Neural cell (in vitro differentiated cells): ENCODE data around the gene ISYNA1. TPM values are rescaled to one million over a fixed set of nuclear protein-coding genes. Genes with fewer than 3 reads are reported as not detected.

Experiments
- H2AFZ ChIP-seq: fragments of 200-600, 300-800 bp; sonication (generic), shearing (Covaris generic); 2 replicates; pipeline ENCODE4 v1.6.0; 2014; ENCODE audit warnings: low read depth, mild to moderate bottlenecking, antibody characterized with exemption, low read length, moderate library complexity
- H3F3A ChIP-seq: fragments of 200-600 bp; shearing (Covaris generic); 2 replicates; pipeline ENCODE4 v1.6.1; 2016; ENCODE audit warnings: mild to moderate bottlenecking, moderate library complexity, mixed read lengths, antibody characterized with exemption, low read length; ENCODE audit not compliant: insufficient read depth, poor library complexity, severe bottlenecking
- H3K27ac ChIP-seq: fragments of 200-600, 300-800 bp; sonication (generic), shearing (Covaris generic); 2 replicates; pipeline ENCODE4 v1.5.1; 2014; ENCODE audit warnings: mild to moderate bottlenecking, low read length, moderate library complexity
- H3K27me3 ChIP-seq: fragments of 300-800, 200-600 bp; sonication (generic), shearing (Covaris generic); 2 replicates; pipeline ENCODE4 v1.6.0; 2014; ENCODE audit warnings: mild to moderate bottlenecking, low read depth, low read length, moderate library complexity; ENCODE audit not compliant: insufficient read depth
- H3K36me3 ChIP-seq: fragments of 300-800, 200-600 bp; sonication (generic), shearing (Covaris generic); 2 replicates; pipeline ENCODE4 v1.5.1; 2014; ENCODE audit warnings: mild to moderate bottlenecking, antibody characterized with exemption, low read length, moderate library complexity; ENCODE audit not compliant: insufficient read depth
- H3K4me2 ChIP-seq: fragments of 300-800, 200-600 bp; sonication (generic), shearing (Covaris generic); 2 replicates; pipeline ENCODE4 v1.6.0; 2014; ENCODE audit warnings: mild to moderate bottlenecking, low read length
- H3K4me3 ChIP-seq: fragments of 300-800, 200-600 bp; sonication (generic), shearing (Covaris generic); 2 replicates; pipeline ENCODE4 v1.5.1; 2014; ENCODE audit warnings: mild to moderate bottlenecking, low read length, moderate library complexity
- H3K79me2 ChIP-seq: fragments of 200-600 bp; shearing (Covaris generic); replicated peaks from 2 replicates; pipeline ENCODE4 v1.6.0; 2014; ENCODE audit warnings: mild to moderate bottlenecking, low read length, moderate library complexity; ENCODE audit not compliant: insufficient read depth
- H3K9ac ChIP-seq: fragments of 300-800, 200-600 bp; sonication (generic), shearing (Covaris generic); 2 replicates; pipeline ENCODE4 v1.6.1; 2016; ENCODE audit warnings: mild to moderate bottlenecking, low read length, mixed read lengths
- H3K9me2 ChIP-seq: fragments of 200-600 bp; shearing (Covaris generic); 2 replicates; pipeline ENCODE4 v1.6.1; 2016; ENCODE audit warnings: mild to moderate bottlenecking, low read length, mixed read lengths; ENCODE audit not compliant: insufficient read depth
- H3K9me3 ChIP-seq: fragments of 200-600, 300-800 bp; sonication (generic), shearing (Covaris generic); 2 replicates; pipeline ENCODE4 v1.6.1; 2016; ENCODE audit warnings: mild to moderate bottlenecking, mixed run types, low read length, moderate library complexity, mixed read lengths
- H4K20me1 ChIP-seq: fragments of 200-600 bp; shearing (Covaris generic); 2 replicates; pipeline ENCODE4 v1.6.1; 2016; ENCODE audit warnings: mild to moderate bottlenecking, mixed run types; ENCODE audit not compliant: insufficient read depth
- EP300 ChIP-seq: fragments of 450-650 bp; conservative IDR thresholded peaks from 2 replicates; pipeline ENCODE4 v1.6.1; 2014; ENCODE audit warnings: antibody characterized with exemption, mild to moderate bottlenecking, moderate library complexity; ENCODE audit not compliant: poor library complexity, severe bottlenecking
- EZH2 ChIP-seq: fragments of 200-600, 300-800 bp; shearing (Covaris generic), sonication (generic); IDR thresholded peaks from 2 replicates; pipeline ENCODE4 v1.6.1; 2014; ENCODE audit warnings: antibody characterized with exemption, low read length, borderline replicate concordance, mild to moderate bottlenecking; ENCODE audit not compliant: insufficient read depth, poor library complexity, severe bottlenecking
- MXI1 ChIP-seq: fragments of 450-650 bp; conservative IDR thresholded peaks from 2 replicates; pipeline ENCODE4 v1.6.1; 2014; ENCODE audit warnings: antibody characterized with exemption, mild to moderate bottlenecking; ENCODE audit not compliant: poor library complexity, severe bottlenecking
- POLR2AphosphoS5 ChIP-seq: IDR thresholded peaks from 2 replicates; pipeline ENCODE4 v1.6.1; 2012
- RAD21 ChIP-seq: fragments of 450-650 bp; conservative IDR thresholded peaks from 2 replicates; pipeline ENCODE4 v1.6.1; 2014; ENCODE audit warnings: antibody characterized with exemption, mild to moderate bottlenecking, moderate library complexity
- SMC3 ChIP-seq: fragments of 450-650 bp; conservative IDR thresholded peaks from 2 replicates; pipeline ENCODE4 v1.6.1; 2014; ENCODE audit warnings: antibody characterized with exemption, mild to moderate bottlenecking, moderate library complexity; ENCODE audit not compliant: poor library complexity
- TAF1 ChIP-seq: IDR thresholded peaks from 2 replicates; pipeline ENCODE4 v1.6.1; 2012; ENCODE audit warnings: low read depth
- polyA plus RNA-seq: library from polyadenylated mRNA; depleted of rRNA; stranded (reverse); fragments of >200 nt; gene quantifications from 2 replicates; pipeline ENCODE4 v1.2.3, GENCODE V29; 2014
- TF ChIP-seq, protein P1 (sequence below): IDR thresholded peaks from 2 replicates; pipeline ENCODE4 v1.6.1; 2012; ENCODE audit warnings: borderline replicate concordance
- TF ChIP-seq, protein P2 (sequence below): fragments of 450-650 bp; IDR thresholded peaks from 2 replicates; pipeline ENCODE4 v1.5.1; 2014; ENCODE audit warnings: antibody characterized with exemption, mild to moderate bottlenecking, moderate library complexity; ENCODE audit not compliant: poor library complexity, severe bottlenecking

Gene ISYNA1
- polyA plus RNA-seq, 1 donor from 2014 or later: 123 TPM

- no peaks in the 10 kb centered on the region for H3K9me2 ChIP-seq
- TF ChIP-seq TAF1 (no peak), MXI1 (no peak), SMC3 (no peak), RAD21 (no peak), EP300 (no peak), EZH2 (no peak), POLR2AphosphoS5 (no peak)
- TF ChIP-seq, protein P1, sequence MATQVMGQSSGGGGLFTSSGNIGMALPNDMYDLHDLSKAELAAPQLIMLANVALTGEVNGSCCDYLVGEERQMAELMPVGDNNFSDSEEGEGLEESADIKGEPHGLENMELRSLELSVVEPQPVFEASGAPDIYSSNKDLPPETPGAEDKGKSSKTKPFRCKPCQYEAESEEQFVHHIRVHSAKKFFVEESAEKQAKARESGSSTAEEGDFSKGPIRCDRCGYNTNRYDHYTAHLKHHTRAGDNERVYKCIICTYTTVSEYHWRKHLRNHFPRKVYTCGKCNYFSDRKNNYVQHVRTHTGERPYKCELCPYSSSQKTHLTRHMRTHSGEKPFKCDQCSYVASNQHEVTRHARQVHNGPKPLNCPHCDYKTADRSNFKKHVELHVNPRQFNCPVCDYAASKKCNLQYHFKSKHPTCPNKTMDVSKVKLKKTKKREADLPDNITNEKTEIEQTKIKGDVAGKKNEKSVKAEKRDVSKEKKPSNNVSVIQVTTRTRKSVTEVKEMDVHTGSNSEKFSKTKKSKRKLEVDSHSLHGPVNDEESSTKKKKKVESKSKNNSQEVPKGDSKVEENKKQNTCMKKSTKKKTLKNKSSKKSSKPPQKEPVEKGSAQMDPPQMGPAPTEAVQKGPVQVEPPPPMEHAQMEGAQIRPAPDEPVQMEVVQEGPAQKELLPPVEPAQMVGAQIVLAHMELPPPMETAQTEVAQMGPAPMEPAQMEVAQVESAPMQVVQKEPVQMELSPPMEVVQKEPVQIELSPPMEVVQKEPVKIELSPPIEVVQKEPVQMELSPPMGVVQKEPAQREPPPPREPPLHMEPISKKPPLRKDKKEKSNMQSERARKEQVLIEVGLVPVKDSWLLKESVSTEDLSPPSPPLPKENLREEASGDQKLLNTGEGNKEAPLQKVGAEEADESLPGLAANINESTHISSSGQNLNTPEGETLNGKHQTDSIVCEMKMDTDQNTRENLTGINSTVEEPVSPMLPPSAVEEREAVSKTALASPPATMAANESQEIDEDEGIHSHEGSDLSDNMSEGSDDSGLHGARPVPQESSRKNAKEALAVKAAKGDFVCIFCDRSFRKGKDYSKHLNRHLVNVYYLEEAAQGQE: no peak
- TF ChIP-seq, protein P2, sequence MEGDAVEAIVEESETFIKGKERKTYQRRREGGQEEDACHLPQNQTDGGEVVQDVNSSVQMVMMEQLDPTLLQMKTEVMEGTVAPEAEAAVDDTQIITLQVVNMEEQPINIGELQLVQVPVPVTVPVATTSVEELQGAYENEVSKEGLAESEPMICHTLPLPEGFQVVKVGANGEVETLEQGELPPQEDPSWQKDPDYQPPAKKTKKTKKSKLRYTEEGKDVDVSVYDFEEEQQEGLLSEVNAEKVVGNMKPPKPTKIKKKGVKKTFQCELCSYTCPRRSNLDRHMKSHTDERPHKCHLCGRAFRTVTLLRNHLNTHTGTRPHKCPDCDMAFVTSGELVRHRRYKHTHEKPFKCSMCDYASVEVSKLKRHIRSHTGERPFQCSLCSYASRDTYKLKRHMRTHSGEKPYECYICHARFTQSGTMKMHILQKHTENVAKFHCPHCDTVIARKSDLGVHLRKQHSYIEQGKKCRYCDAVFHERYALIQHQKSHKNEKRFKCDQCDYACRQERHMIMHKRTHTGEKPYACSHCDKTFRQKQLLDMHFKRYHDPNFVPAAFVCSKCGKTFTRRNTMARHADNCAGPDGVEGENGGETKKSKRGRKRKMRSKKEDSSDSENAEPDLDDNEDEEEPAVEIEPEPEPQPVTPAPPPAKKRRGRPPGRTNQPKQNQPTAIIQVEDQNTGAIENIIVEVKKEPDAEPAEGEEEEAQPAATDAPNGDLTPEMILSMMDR: no peak
- H3K9me3 ChIP-seq: no peaks in the 10 kb centered on the region
- no peaks in the 10 kb centered on the region for H3K36me3 ChIP-seq
- H3F3A ChIP-seq: peaks cover 3% of the 10 kb centered on the region
- H3K4me3 ChIP-seq: no peak overlapping the region
- no peaks in the 10 kb centered on the region for H3K27me3 ChIP-seq
- no peaks in the 10 kb centered on the region for H3K79me2 ChIP-seq
- no peak overlapping the region for H3K4me2 ChIP-seq
- H2AFZ ChIP-seq: no peak overlapping the region
- no peak overlapping the region for H3K9ac ChIP-seq
- H3K27ac ChIP-seq: no peak overlapping the region
- no peaks in the 10 kb centered on the region for H4K20me1 ChIP-seq
Observed at GRCh38 chr19:18440415-18440877, 2.5 kb upstream of the ISYNA1 start.

DNA sequence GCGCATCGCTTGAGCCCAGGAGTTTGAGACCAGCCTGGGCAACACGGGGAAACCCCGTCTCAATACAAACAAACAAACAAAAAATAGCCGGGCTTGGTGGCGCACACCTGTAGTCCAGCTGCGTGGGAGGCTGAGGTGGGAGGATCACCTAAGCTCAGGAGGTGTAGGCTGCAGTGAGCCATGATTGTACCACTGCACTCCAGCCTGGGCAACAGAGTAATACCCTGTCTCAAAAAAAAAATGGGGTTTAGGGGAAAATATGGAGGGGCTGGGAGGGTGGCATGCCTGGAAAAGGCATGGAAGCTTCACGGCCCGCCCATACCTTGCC is 1.9 kb upstream of the ISYNA1 start:
- H3K36me3 ChIP-seq: no peaks in the 10 kb centered on the region

More for the DNA sequence above, 1.9 kb upstream of the ISYNA1 start:
- Histone ChIP-seq H3K4me3 (no peak overlapping the region), H3K79me2 (no peaks in the 10 kb centered on the region), H3K9me2 (no peaks in the 10 kb centered on the region), H4K20me1 (no peaks in the 10 kb centered on the region), H3K9me3 (no peaks in the 10 kb centered on the region), H3K27me3 (no peaks in the 10 kb centered on the region), H3K4me2 (no peak overlapping the region), H3F3A (peaks cover 3% of the 10 kb centered on the region), H2AFZ (no peak overlapping the region), H3K27ac (no peak overlapping the region), H3K9ac (no peak overlapping the region)
- TF ChIP-seq, protein P2: no peak
- TF ChIP-seq EZH2 (no peak), RAD21 (no peak), EP300 (no peak), SMC3 (no peak), POLR2AphosphoS5 (no peak), TAF1 (no peak), MXI1 (no peak)
- TF ChIP-seq, protein P1: no peak
